Fibroblast of mammary gland (primary cell): ENCODE data around the gene TKT.
A peak's percentile ranks its signal among the peaks of the same experiment; 100 is the strongest.

ENCODE experiments used
- DNase-seq: peaks from one replicate; pipeline ENCODE4 v3.0.0-alpha.2; 2010; ENCODE audit warnings: low read depth
- H3K4me3 ChIP-seq: 2 replicates; pipeline ENCODE4 v1.5.1; 2011; ENCODE audit warnings: low read depth, mild to moderate bottlenecking, low read length, moderate library complexity; ENCODE audit not compliant: control insufficient read depth
- TF ChIP-seq, protein P1 (sequence below): conservative IDR thresholded peaks from 2 replicates; pipeline ENCODE4 v1.5.1; 2011; ENCODE audit warnings: low read depth, low read length, inconsistent platforms; ENCODE audit not compliant: control insufficient read depth, insufficient read depth

Gene TKT

DNA sequence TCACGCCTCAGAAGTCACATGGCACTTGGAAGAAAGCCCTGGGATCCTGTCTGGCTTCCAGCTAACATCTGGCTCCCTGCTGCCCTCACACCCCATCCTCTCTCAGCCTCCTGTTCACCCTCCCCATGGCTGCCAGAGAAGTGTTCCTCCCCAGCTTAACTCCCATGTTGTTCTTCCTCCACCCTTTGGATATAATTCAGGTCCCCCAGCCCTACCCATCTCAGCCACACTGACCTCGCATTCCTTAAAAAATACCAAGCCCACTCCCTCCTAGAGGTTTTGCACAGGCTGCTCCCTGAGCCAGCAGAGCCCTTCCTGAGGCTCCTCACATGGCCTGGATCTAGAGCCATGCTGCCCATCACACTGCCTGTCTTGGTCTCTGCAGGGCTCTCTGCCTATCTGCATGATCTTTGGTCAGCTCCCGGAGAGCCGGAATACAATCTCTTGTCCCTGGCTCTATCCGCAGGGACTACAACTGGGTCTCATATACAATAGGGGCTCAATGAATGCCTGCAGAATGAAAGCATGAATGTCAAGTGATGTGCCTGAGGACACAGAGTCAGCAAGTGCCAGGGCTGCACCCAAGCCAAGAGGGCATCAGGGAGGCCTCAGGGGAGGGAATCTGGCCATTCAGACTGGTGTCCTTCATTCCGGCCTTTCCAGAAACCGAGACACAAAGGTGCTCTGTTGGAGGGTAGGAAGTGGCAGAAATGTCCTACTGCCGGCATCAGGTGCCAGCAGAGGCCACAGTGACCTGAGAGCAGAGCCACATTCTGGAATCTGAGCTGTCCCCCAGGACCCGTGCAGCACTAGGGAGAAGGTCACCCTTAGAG lies 3.8 kb upstream of the TKT start:
- TF ChIP-seq, protein P1, sequence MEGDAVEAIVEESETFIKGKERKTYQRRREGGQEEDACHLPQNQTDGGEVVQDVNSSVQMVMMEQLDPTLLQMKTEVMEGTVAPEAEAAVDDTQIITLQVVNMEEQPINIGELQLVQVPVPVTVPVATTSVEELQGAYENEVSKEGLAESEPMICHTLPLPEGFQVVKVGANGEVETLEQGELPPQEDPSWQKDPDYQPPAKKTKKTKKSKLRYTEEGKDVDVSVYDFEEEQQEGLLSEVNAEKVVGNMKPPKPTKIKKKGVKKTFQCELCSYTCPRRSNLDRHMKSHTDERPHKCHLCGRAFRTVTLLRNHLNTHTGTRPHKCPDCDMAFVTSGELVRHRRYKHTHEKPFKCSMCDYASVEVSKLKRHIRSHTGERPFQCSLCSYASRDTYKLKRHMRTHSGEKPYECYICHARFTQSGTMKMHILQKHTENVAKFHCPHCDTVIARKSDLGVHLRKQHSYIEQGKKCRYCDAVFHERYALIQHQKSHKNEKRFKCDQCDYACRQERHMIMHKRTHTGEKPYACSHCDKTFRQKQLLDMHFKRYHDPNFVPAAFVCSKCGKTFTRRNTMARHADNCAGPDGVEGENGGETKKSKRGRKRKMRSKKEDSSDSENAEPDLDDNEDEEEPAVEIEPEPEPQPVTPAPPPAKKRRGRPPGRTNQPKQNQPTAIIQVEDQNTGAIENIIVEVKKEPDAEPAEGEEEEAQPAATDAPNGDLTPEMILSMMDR, result no peak
- no peak overlapping the region for H3K4me3 ChIP-seq
- peak; percentile 19 for DNase-seq

DNA sequence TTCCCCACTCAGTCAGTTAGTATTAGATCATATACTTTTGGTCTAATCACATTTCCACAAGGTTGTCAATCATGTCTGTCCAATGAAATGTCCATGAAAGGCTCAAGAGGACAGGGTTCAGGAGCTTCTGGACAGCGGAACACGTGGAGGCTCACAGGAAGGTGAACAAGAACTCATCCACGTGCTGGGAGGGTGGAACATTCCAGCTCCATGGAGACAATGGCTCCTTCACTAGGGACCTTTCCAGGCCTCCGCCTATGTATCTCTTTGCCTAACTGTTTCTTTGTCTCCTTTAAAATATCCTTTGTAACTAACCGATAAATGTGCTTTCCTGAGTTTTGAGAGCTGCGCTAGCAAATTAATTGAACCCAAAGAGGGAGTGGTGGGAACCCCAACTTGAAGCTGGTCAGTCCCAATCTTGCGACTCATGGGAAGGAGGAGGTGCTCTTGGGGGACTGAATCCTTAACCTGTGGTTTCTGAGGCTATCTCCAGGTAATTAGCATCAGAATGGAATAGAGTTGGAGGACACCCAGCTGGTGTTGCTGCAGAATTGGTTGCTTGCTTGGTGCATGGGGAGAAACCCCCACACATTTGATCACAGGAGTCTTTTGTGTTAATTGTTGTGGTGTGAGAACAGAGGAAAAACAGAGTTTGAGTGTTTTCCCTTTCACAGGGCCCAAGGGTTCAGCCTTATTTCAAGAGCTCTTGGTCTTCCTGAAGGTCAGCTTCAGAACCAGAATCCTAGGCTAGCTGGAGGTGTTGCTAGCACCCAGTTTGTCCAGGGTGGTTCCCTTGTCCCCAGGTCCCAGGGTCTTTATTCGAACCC lies 3.0 kb upstream of the TKT start:
- no peak for DNase-seq
- TF ChIP-seq, protein P1, result no peak
- H3K4me3 ChIP-seq, result no peak overlapping the region

DNA sequence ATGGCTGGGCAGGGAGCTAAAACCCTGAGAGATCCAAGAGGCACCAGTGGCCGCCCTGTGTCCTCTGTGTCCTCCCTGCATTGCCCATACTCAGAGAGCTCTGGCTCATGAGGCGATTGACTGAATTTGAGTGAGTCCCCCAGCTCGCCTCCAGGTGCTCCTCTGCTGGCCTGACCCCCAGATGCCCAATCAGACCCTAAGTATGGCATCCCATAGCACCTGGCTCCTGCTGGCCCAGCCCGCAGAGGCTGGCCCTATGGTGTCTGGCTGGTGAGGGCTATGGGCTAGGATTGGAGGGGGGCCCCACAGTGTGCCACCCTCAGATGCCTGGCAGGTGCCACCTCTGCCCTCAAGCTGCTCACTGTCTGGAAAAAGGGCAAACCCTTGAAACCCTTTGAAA lies 1.6 kb upstream of the TKT start:
- H3K4me3 ChIP-seq, result no peak overlapping the region
- TF ChIP-seq, protein P1, result no peak
- DNase-seq, result no peak

DNA sequence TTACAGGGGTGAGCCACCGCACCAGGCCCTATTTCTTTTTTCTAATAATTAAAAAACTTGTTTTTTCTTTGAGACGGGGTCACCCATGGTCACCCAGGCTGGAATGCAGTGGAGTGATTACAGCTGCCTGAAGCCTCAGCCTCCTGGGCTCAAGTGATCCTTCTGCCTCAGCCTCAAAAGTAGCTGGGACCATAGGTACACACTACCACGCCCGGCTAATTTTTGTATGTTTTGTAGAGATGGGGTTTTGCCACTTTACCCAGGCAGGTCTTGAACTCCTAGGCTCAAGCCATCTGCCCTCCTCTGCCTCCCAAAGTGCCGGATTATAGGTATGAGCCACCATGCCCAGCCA lies 858 bp upstream of the TKT start:
- H3K4me3 ChIP-seq, result no peak overlapping the region
- DNase-seq, result no peak
- TF ChIP-seq, protein P1, result no peak

DNA sequence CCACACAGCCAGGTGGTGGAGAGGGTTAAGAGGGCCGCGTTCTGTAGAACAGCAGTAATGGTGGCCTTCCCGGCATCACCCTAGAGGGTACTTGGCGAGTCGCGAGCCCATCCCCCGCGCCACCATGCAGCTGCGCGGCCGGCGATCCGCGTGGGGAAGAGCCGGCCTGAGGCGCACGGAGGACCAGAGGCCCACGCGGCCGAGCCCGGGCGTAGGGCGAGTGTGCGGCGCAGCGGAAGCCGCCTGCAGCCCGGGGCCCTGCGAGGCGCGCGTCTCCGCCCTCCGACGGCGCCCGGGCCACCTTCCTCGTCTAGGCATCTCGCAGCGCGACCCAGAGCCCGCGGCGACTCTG lies 423 bp downstream of the TKT start:
- no peak for DNase-seq
- TF ChIP-seq, protein P1, result no peak
- H3K4me3 ChIP-seq, result peak overlapping the region; percentile 96

DNA sequence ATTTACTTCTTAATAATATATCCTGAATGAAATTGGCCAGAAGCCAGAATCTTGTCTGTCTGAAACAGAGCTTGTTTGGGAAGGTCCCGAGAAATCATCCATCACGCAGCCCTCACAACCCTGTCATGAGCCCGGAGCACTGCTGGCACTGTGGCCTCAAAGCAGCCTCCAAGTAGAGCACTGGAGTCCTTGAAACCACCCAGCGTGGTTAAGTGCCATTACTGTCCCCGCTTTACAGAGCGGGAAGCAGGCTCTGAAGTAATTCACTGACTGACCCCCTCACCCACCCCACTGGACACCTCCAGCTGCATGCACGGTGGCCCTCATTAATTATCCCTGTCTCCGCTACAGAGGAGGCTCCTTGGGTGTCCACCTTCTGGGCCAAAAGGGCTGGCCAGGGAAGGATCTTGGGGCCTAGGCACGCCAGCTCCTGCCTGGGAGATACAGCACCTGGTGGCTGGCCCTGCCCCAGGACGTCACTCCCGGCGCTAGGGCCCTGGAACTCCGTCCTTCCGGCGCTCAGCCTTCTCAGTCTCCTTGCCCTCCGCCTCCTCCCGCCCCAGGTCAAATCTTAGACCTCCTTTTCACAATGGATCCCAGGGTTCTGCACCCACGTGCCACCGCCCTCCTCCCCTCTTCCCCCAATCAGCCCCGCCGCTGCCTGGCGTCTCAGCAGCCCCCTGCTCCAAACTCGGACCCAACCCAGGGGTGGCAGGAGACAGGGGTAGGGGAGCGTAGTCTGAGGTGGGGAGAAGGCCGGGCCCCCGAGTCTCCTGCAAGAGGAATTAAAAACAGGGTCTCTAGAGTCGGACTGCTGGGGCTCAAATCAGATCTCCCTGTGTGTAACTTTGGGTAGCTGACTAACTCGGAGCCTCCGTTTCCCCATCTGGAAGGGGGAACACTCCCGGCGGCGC lies 1.1 kb downstream of the TKT start:
- DNase-seq, result peak; percentile 51
- peak overlapping the region; percentile 96 for H3K4me3 ChIP-seq

More for the DNA sequence above, 1.1 kb downstream of the TKT start:
- TF ChIP-seq, protein P1, result no peak
